Measurements from ENCODE around the gene CAMK1D. TPM values are rescaled to one million over a fixed set of nuclear protein-coding genes. Genes with fewer than 3 reads are reported as not detected.

The CAMK1D gene
- total RNA-seq, 4 donors from 2014 or later, result 0.55 to 2.2 (median 1.5) TPM

DNA sequence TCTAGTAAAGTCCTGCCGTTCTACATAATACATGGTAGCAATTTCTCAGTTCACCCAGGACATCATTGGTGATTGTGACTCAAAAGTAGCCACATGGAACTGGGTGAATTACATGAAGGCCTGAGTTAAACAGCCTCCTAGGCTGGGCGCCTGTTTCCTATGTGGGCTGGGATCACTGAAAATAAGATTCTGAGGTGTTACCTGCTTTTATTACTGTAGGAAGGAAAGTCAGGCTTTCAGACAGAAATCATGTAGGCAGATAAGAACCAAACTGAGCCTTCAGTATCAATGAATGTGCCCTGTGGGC, 160.4 kb downstream of the CAMK1D start:
- TF ChIP-seq, protein P1, sequence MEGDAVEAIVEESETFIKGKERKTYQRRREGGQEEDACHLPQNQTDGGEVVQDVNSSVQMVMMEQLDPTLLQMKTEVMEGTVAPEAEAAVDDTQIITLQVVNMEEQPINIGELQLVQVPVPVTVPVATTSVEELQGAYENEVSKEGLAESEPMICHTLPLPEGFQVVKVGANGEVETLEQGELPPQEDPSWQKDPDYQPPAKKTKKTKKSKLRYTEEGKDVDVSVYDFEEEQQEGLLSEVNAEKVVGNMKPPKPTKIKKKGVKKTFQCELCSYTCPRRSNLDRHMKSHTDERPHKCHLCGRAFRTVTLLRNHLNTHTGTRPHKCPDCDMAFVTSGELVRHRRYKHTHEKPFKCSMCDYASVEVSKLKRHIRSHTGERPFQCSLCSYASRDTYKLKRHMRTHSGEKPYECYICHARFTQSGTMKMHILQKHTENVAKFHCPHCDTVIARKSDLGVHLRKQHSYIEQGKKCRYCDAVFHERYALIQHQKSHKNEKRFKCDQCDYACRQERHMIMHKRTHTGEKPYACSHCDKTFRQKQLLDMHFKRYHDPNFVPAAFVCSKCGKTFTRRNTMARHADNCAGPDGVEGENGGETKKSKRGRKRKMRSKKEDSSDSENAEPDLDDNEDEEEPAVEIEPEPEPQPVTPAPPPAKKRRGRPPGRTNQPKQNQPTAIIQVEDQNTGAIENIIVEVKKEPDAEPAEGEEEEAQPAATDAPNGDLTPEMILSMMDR (IDR thresholded peaks at IDR 0.05 in 4 of 5, conservative IDR thresholded peaks at IDR 0.05 in 1 of 5), result no peak
- TF ChIP-seq POLR2A (IDR thresholded peaks at IDR 0.05), result no peak
- no peaks in the 10 kb centered on the region for H3K36me3 ChIP-seq
- in situ Hi-C loops (cut with MboI; ENCODE audit: low sequenced_read_pairs in 4 of 4) (no loop called here), intact Hi-C loops (cut with DNase I; ENCODE audit: low total_unique reads) (no loop called here)
- ATAC-seq (no peak), DNase-seq (no peak)
- no peaks in the 10 kb centered on the region for H3K9me3 ChIP-seq
- H3K4me3 ChIP-seq, result no peak overlapping the region
- no peaks in the 10 kb centered on the region for H3K4me1 ChIP-seq
- no peaks in the 10 kb centered on the region for H3K27me3 ChIP-seq
- H3K27ac ChIP-seq, result no peak overlapping the region

GRCh38 chr10:12510501-12510941, 161.2 kb downstream of the CAMK1D start:
- no peak overlapping the region for H3K4me3 ChIP-seq
- no peaks in the 10 kb centered on the region for H3K36me3 ChIP-seq
- TF ChIP-seq, protein P1 (IDR thresholded peaks at IDR 0.05 in 4 of 5, conservative IDR thresholded peaks at IDR 0.05 in 1 of 5), result no peak
- no peak for TF ChIP-seq POLR2A (IDR thresholded peaks at IDR 0.05)
- H3K27ac ChIP-seq, result no peak overlapping the region
- DNase-seq (no peak), ATAC-seq (no peak)
- no peaks in the 10 kb centered on the region for H3K27me3 ChIP-seq
- no peaks in the 10 kb centered on the region for H3K4me1 ChIP-seq
- H3K9me3 ChIP-seq, result no peaks in the 10 kb centered on the region
- intact Hi-C loops (cut with DNase I; ENCODE audit: low total_unique reads) (no loop called here), in situ Hi-C loops (cut with MboI; ENCODE audit: low sequenced_read_pairs in 4 of 4) (no loop called here)

DNA sequence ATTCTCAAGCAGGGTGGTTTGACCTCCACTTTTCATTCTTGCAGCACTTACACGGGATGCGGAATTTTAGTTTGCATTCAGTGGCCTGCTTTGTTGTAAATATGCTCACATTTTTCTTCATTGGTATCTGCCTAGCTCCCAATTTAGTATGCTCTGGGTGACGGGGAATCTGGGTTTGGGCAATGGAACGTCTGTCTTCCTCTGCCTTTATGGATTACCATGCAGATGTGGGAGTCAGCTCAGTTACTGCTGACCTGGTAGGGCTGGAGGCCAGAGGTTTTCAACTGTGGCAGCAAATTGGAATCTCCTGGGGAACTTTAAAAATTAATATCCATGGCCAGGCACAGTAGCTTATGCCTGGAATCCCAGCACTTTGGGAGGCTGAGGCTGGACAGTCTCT, 161.6 kb downstream of the CAMK1D start:
- no peak for TF ChIP-seq POLR2A (IDR thresholded peaks at IDR 0.05)
- TF ChIP-seq, protein P1 (IDR thresholded peaks at IDR 0.05 in 4 of 5, conservative IDR thresholded peaks at IDR 0.05 in 1 of 5), result no peak
- Histone ChIP-seq H3K4me1 (no peaks in the 10 kb centered on the region), H3K4me3 (no peak overlapping the region), H3K9me3 (no peaks in the 10 kb centered on the region), H3K27ac (no peak overlapping the region), H3K36me3 (no peaks in the 10 kb centered on the region), H3K27me3 (no peaks in the 10 kb centered on the region)
- intact Hi-C loops (cut with DNase I; ENCODE audit: low total_unique reads), result no loop called here
- no peak for DNase-seq
- ATAC-seq, result no peak
- in situ Hi-C loops (cut with MboI; ENCODE audit: low sequenced_read_pairs in 4 of 4), result no loop called here

GRCh38 chr10:12511651-12512050, 162.3 kb downstream of the CAMK1D start:
- H3K4me1 ChIP-seq, result no peaks in the 10 kb centered on the region
- H3K36me3 ChIP-seq, result no peaks in the 10 kb centered on the region
- H3K27me3 ChIP-seq, result no peaks in the 10 kb centered on the region
- intact Hi-C loops (cut with DNase I; ENCODE audit: low total_unique reads), result no loop called here
- no peak for TF ChIP-seq POLR2A (IDR thresholded peaks at IDR 0.05)
- TF ChIP-seq, protein P1 (IDR thresholded peaks at IDR 0.05 in 4 of 5, conservative IDR thresholded peaks at IDR 0.05 in 1 of 5), result no peak
- H3K27ac ChIP-seq, result no peak overlapping the region
- DNase-seq, result no peak
- H3K9me3 ChIP-seq, result no peaks in the 10 kb centered on the region
- no peak for ATAC-seq
- in situ Hi-C loops (cut with MboI; ENCODE audit: low sequenced_read_pairs in 4 of 4), result no loop called here
- H3K4me3 ChIP-seq, result no peak overlapping the region

DNA sequence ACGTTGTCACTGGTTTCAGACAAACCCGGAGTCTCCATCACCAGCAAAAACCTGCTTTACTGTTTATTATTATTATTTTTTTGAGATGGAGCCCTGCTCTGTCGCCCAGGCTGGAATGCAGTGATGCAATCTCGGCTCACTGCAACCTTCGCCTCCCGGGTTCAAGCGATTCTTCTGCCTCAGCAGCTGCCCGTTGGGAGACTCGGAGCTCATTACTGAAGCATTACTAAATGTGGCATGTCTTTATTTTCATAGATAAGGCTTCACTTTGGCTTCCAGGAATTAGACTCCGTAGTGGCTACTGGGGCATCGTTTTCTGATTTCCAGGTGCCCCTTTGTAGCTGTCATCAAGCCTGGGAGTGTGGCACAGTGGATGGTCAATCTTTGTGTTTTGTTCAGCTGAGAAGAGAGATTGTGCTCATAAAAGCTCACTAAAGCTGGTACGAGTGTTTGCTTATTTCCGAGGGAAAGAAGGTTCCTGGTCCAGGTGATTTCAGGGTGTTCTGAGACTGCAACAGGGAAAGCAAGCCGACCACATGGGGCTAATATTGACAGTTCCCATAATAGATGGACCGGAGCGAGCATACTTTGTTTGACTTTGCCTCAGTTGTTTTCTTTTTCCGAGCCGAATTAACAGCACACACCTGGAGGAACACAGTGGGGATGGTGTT, 163.1 kb downstream of the CAMK1D start:
- no peak for TF ChIP-seq POLR2A (IDR thresholded peaks at IDR 0.05)
- TF ChIP-seq, protein P1 (IDR thresholded peaks at IDR 0.05 in 4 of 5, conservative IDR thresholded peaks at IDR 0.05 in 1 of 5), result no peak
- ATAC-seq (no peak), DNase-seq (no peak)
- Histone ChIP-seq H3K4me3 (no peak overlapping the region), H3K27me3 (no peaks in the 10 kb centered on the region), H3K36me3 (no peaks in the 10 kb centered on the region), H3K4me1 (no peaks in the 10 kb centered on the region), H3K27ac (no peak overlapping the region), H3K9me3 (no peaks in the 10 kb centered on the region)
- intact Hi-C loops (cut with DNase I; ENCODE audit: low total_unique reads) (no loop called here), in situ Hi-C loops (cut with MboI; ENCODE audit: low sequenced_read_pairs in 4 of 4) (no loop called here)

Data from gastrocnemius medialis (tissue), 4 donors.